Lung (tissue), 12 donors: ENCODE measurements around the gene SLC6A20. TPM values are rescaled to one million over a fixed set of nuclear protein-coding genes. Genes with fewer than 3 reads are reported as not detected.

Experiments used
- ATAC-seq: fragments of 200-7000 bp; cut with Tn5 transposase; one replicate; pipeline ENCODE4 v1.9.1; 2020; ENCODE audit warnings: moderate number of reproducible peaks; ENCODE audit not compliant: insufficient read depth, low FRiP score
- DNase-seq, 3 donors: peaks; one replicate each; pipeline ENCODE4 v3.0.0-alpha.2; 2013 to 2017
- H3K27ac ChIP-seq, 2 donors: one replicate each; pipeline ENCODE4 v1.5.1; 2013; ENCODE audit warnings: mild to moderate bottlenecking in 2 of 2, moderate library complexity in 2 of 2, control low read depth in 1 of 2, inconsistent platforms in 1 of 2, low read depth in 1 of 2, low read length in 1 of 2
- H3K27me3 ChIP-seq, 3 donors: one replicate each; pipeline ENCODE4 v1.5.1; 2013; ENCODE audit warnings: low read length in 2 of 3; ENCODE audit not compliant: control insufficient read depth in 3 of 3, insufficient read depth in 3 of 3
- H3K36me3 ChIP-seq, 4 donors: one replicate each; pipeline ENCODE4 v1.5.1; 2013; ENCODE audit warnings: low read length in 4 of 4, mild to moderate bottlenecking in 1 of 4, moderate library complexity in 1 of 4; ENCODE audit not compliant: control insufficient read depth in 4 of 4, insufficient read depth in 4 of 4
- H3K4me1 ChIP-seq, 5 donors: one replicate each; pipeline ENCODE4 v1.5.1; 2013; ENCODE audit warnings: low read length in 5 of 5, mild to moderate bottlenecking in 2 of 5, moderate library complexity in 1 of 5; ENCODE audit not compliant: control insufficient read depth in 5 of 5, insufficient read depth in 5 of 5
- H3K4me3 ChIP-seq: one replicate; pipeline ENCODE4 v1.5.1; 2013; ENCODE audit warnings: mild to moderate bottlenecking, control low read depth, moderate library complexity
- H3K9ac ChIP-seq, 2 donors: one replicate each; pipeline ENCODE4 v1.5.1; 2013; ENCODE audit warnings: low read length in 2 of 2, control low read depth in 1 of 2; ENCODE audit not compliant: insufficient read depth in 1 of 2
- H3K9me3 ChIP-seq, 4 donors: one replicate each; pipeline ENCODE4 v1.5.1; 2013; ENCODE audit warnings: low read length in 3 of 4, mild to moderate bottlenecking in 1 of 4, moderate library complexity in 1 of 4; ENCODE audit not compliant: control insufficient read depth in 4 of 4, insufficient read depth in 3 of 4
- CTCF ChIP-seq: IDR thresholded peaks from 2 replicates; pipeline ENCODE4 v1.5.1; 2012; ENCODE audit warnings: mild to moderate bottlenecking; ENCODE audit errors: control extremely low read depth, extremely low read depth
- WGBS, 2 donors: extraction: QIAGEN DNeasy Blood & Tissue Kit; methylation state at CpG; one replicate each; pipeline ENCODE4 v1.1.7; 2013; 5-methylcytosine and 5-hydroxymethylcytosine counted together
- polyA plus RNA-seq, 2 donors: library from polyadenylated mRNA; stranded (reverse); fragments of 200-250 nt; gene quantifications; one replicate each; pipeline ENCODE4 v1.2.1, GENCODE V29; 2013
- total RNA-seq, 2 donors: library from RNA; depleted of rRNA in 1 of 2; stranded (reverse); fragments of >200 nt in 1 of 2; gene quantifications; one replicate each; pipeline ENCODE4 v1.2.1, GENCODE V29; 2014 to 2021
- donor health status: control.
- donor health status: control.
- donor health status: Bipolar disorder and iron deficiency.
- donor health status: healthy.
- donor health status: DM: yes; HTN: yes; CAD: no.

SLC6A20 gene
- total and polyA plus RNA-seq, 4 donors = 0.28 to 10.2 (median 1.8) TPM

- no peak for ATAC-seq
- no peaks in the 10 kb centered on the region for H3K36me3 ChIP-seq
- no peak overlapping the region for H3K9ac ChIP-seq
- no peaks in the 10 kb centered on the region for H3K4me1 ChIP-seq
- no peak for TF ChIP-seq CTCF
- WGBS, 2 donors = 86 to 92% methylated on average over 6 of the region's 6 CpGs
- H3K27me3 ChIP-seq = peaks cover 0 to 3% (median 0%) of the 10 kb centered on the region in 3 donors
- no peak for DNase-seq
- H3K27ac ChIP-seq = no peak overlapping the region
- no peak overlapping the region for H3K4me3 ChIP-seq
- no peaks in the 10 kb centered on the region for H3K9me3 ChIP-seq
Observed at GRCh38 chr3:45756055-45756454, 40.3 kb downstream of the SLC6A20 start.

GRCh38 chr3:45754461-45754860, 41.9 kb downstream of the SLC6A20 start:
- 93 to 96% methylated on average over 7 of the region's 7 CpGs for WGBS, 2 donors
- DNase-seq = no peak
- H3K27ac ChIP-seq = no peak overlapping the region
- peaks cover 0 to 3% (median 0%) of the 10 kb centered on the region in 3 donors for H3K27me3 ChIP-seq
- no peak for ATAC-seq
- no peak for TF ChIP-seq CTCF
- no peak overlapping the region for H3K9ac ChIP-seq
- H3K9me3 ChIP-seq = no peaks in the 10 kb centered on the region
- H3K36me3 ChIP-seq = no peaks in the 10 kb centered on the region
- H3K4me3 ChIP-seq = no peak overlapping the region
- H3K4me1 ChIP-seq = no peaks in the 10 kb centered on the region

GRCh38 chr3:45753095-45753494, 43.2 kb downstream of the SLC6A20 start:
- no peaks in the 10 kb centered on the region for H3K36me3 ChIP-seq
- ATAC-seq (no peak), DNase-seq (no peak)
- no peaks in the 10 kb centered on the region for H3K4me1 ChIP-seq
- H3K9ac ChIP-seq = no peak overlapping the region
- H3K27me3 ChIP-seq = no peaks in the 10 kb centered on the region
- no peak for TF ChIP-seq CTCF
- WGBS, 2 donors = 92 to 98% methylated on average over 3 of the region's 3 CpGs
- H3K9me3 ChIP-seq = no peaks in the 10 kb centered on the region
- no peak overlapping the region for H3K27ac ChIP-seq
- no peak overlapping the region for H3K4me3 ChIP-seq

- no peaks in the 10 kb centered on the region for H3K9me3 ChIP-seq
- ATAC-seq (no peak), DNase-seq (no peak)
- no peaks in the 10 kb centered on the region for H3K27me3 ChIP-seq
- no peaks in the 10 kb centered on the region for H3K4me1 ChIP-seq
- TF ChIP-seq CTCF = no peak
- no peak overlapping the region for H3K27ac ChIP-seq
- H3K9ac ChIP-seq = no peak overlapping the region
- H3K4me3 ChIP-seq = no peak overlapping the region
- 92 to 96% methylated on average over 7 of the region's 7 CpGs for WGBS, 2 donors
- H3K36me3 ChIP-seq = peaks cover 0 to 8% (median 0%) of the 10 kb centered on the region in 4 donors
Observed at GRCh38 chr3:45751537-45752242, 44.6 kb downstream of the SLC6A20 start.
